Fibroblast of skin of left biceps (primary cell): ENCODE results near the gene UTS2.
A peak's percentile ranks its signal among the peaks of the same experiment; 100 is the strongest.

Experiments
- DNase-seq, 2 experiments: peaks; one replicate each; pipeline ENCODE4 v3.0.0-alpha.2; 2013; ENCODE audit warnings: low read depth in 2 of 2

Gene UTS2

DNA sequence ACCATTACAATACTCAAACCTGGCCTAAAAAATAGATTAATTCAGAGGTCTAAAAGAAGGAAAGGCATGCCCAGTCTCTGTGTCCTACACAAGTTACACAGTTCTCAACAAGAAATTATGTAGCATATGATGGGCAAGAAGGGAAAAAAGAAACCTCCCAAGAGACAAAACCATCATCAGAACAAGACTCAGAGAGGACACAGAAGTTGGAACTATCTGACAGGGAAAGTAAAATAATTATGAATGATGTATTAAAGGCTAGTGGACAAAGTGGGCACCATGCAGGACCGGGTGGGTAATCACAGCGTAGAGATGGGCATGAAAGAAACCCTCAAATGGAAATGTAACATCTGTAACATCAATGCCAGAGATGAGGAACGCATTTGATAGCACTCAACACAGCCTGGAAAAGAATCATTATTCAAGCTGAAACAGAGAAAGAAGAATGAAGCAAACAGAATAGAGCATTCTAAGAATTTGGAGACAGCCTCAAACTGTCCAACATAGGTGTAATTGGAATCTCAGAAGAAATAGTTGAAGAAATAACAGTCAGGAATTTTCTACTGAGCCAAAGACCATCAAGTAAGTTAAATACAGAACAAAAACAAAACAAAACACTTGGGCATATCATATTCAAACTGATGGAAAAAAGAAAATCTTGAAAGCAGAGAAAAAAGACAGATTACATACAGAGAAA is 39.0 kb downstream of the UTS2 start:
- no peak for DNase-seq

DNA sequence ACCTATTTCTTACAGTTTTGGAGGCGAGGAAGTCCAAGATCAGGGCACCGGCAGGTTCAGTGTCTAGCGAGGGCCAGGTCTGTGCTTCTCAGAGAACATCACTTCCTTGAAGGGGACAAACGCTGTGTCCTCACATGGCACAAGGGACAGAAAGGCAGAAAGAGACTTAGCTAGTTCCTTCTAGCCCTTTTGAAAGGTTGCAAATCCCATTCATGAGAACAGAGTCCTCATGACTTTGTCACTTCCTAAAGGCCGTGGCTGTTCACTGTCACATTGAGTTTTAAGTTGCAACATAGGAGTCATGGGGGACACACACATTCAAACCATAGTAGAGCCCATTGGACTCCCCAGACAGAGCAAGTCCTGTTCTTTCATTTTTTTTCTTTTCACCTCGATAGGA is 41.4 kb downstream of the UTS2 start:
- no peak for DNase-seq

DNA sequence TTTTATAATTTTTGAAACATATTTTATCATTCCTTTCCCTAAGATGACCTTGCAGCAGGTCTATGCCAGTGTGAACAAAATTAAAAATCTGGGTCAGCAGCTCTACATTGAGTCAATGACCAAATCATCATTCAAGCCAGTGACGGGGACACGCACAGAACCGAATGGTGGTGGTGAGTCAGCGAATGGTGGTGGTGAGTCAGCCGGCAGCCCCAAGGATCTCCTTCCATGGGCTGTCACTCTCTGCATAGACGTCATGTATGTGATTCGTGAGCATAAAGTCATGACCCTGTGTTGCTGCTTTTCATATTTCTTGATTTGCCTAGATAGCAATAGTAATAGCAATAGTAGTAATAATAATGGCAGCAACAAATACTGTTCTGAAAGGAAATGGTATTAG is 42.5 kb downstream of the UTS2 start:
- peak; percentile 17 to 35 for DNase-seq

- no peak for DNase-seq
Observed at GRCh38 chr1:7809742-7810141, 43.1 kb downstream of the UTS2 start.

GRCh38 chr1:7808253-7808844 is 44.5 kb downstream of the UTS2 start:
- peak in 1 of 2 experiments; percentile 9 for DNase-seq

- no peak for DNase-seq
Observed at GRCh38 chr1:7805460-7805859, 47.4 kb downstream of the UTS2 start.
